H1 (cell line): Measurements from ENCODE around the gene GGA1. TPM values are rescaled to one million over a fixed set of nuclear protein-coding genes. Genes with fewer than 3 reads are reported as not detected.
A peak's percentile ranks its signal among the peaks of the same experiment; 100 is the strongest.

Experiments used
- CTCF ChIA-PET: fragments of 300-600 bp; sonication (Branson Sonifier 250); formaldehyde crosslinking; loops from one replicate; lab custom pipeline; 2021; ENCODE audit not compliant: partially characterized antibody; lab: Charles Lee
- POLR2A ChIA-PET: fragments of 300-600 bp; sonication (Branson Sonifier 250); formaldehyde crosslinking; loops from one replicate; lab custom pipeline; 2021; ENCODE audit warnings: inconsistent platforms; ENCODE audit not compliant: partially characterized antibody; lab: Charles Lee
- DNase-seq, 2 experiments: peaks; one replicate each; pipeline versions ENCODE4 v3.0.0 to v3.0.0-alpha.2; 2010 to 2022; ENCODE audit warnings: low spot score in 2 of 2, low read depth in 1 of 2, mixed read lengths in 1 of 2
- FAIRE-seq: peaks from 2 replicates; lab custom pipeline; 2011; peaks lifted over from hg19 to GRCh38; lab: Jason Lieb, UNC
- H2AFZ ChIP-seq: 2 replicates; pipeline ENCODE4 v1.8.1; 2012; ENCODE audit warnings: low read length, inconsistent platforms
- H2AK5ac ChIP-seq: 2 replicates; pipeline ENCODE4 v1.6.1; 2013; ENCODE audit warnings: low read depth, low read length
- H2BK120ac ChIP-seq: replicated peaks from 2 replicates; pipeline ENCODE3; 2013; ENCODE audit warnings: low read depth, low read length, inconsistent platforms
- H2BK12ac ChIP-seq: 2 replicates; pipeline ENCODE4 v1.6.1; 2013; ENCODE audit warnings: low read depth, low read length
- H2BK15ac ChIP-seq: 2 replicates; pipeline ENCODE4 v1.6.1; 2013; ENCODE audit warnings: low read length
- H2BK20ac ChIP-seq: 2 replicates; pipeline ENCODE4 v1.6.1; 2013; ENCODE audit warnings: low read length
- H2BK5ac ChIP-seq: 2 replicates; pipeline ENCODE4 v1.6.1; 2013; ENCODE audit warnings: low read depth, low read length
- H3K14ac ChIP-seq: 2 replicates; pipeline ENCODE4 v1.6.1; 2013; ENCODE audit warnings: inconsistent platforms; ENCODE audit not compliant: insufficient read length
- H3K18ac ChIP-seq: 2 replicates; pipeline ENCODE4 v1.6.1; 2013; ENCODE audit warnings: low read length; ENCODE audit errors: extremely low read depth
- H3K23ac ChIP-seq: 2 replicates; pipeline ENCODE4 v1.6.1; 2013; ENCODE audit warnings: inconsistent platforms; ENCODE audit not compliant: insufficient read length
- H3K23me2 ChIP-seq: 2 replicates; pipeline ENCODE4 v1.6.1; 2013; ENCODE audit warnings: low read depth, low read length
- H3K27ac ChIP-seq: 2 replicates; pipeline ENCODE4 v1.6.1; 2011; ENCODE audit warnings: low read depth, low read length, inconsistent platforms
- H3K27me3 ChIP-seq, 4 experiments: replicated peaks in 1 of 4; 1 replicate in 1 of 4; 2 replicates in 3 of 4; pipeline versions ENCODE4 v1.6.1 to v1.8.1; 2011 to 2013; ENCODE audit warnings: low read length in 3 of 4, mild to moderate bottlenecking in 3 of 4, inconsistent platforms in 2 of 4, mixed read lengths in 2 of 4, moderate library complexity in 1 of 4; ENCODE audit not compliant: control insufficient read depth in 3 of 4, insufficient read depth in 3 of 4; ENCODE audit errors: extremely low read depth in 1 of 4
- H3K36me3 ChIP-seq, 4 experiments: 2 replicates each; pipeline versions ENCODE4 v1.6.1 to v1.8.1; 2011 to 2013; ENCODE audit warnings: mild to moderate bottlenecking in 4 of 4, low read length in 3 of 4, moderate library complexity in 2 of 4, control low read depth in 1 of 4, inconsistent platforms in 1 of 4; ENCODE audit not compliant: insufficient read depth in 4 of 4, control insufficient read depth in 2 of 4
- H3K4ac ChIP-seq: replicated peaks from 2 replicates; pipeline ENCODE3; 2013; ENCODE audit warnings: low read length, low read depth, mixed read lengths, inconsistent platforms; ENCODE audit not compliant: insufficient read length
- H3K4me1 ChIP-seq, 4 experiments: replicated peaks in 1 of 4; 1 replicate in 1 of 4; 2 replicates in 3 of 4; pipeline versions ENCODE4 v1.6.1 to v1.8.1; 2011 to 2013; ENCODE audit warnings: low read length in 3 of 4, inconsistent platforms in 2 of 4, mixed read lengths in 1 of 4; ENCODE audit not compliant: insufficient read depth in 4 of 4, control insufficient read depth in 3 of 4
- H3K4me2 ChIP-seq, 2 experiments: 2 replicates each; pipeline versions ENCODE4 v1.6.1 to v1.8.1; 2011 to 2013; ENCODE audit warnings: low read depth in 2 of 2, low read length in 2 of 2, control low read depth in 1 of 2, inconsistent platforms in 1 of 2, mild to moderate bottlenecking in 1 of 2; ENCODE audit not compliant: insufficient read depth in 1 of 2
- H3K4me3 ChIP-seq, 4 experiments: fragments of 200-600, 300-600 bp in 1 of 4; sonication (generic), shearing (Covaris generic), sonication (Bioruptor Twin) in 1 of 4; 2 replicates each; pipeline versions ENCODE4 v1.5.1 to v1.8.1; 2011 to 2016; ENCODE audit warnings: low read length in 4 of 4, low read depth in 3 of 4, control low read depth in 2 of 4, inconsistent platforms in 2 of 4, mild to moderate bottlenecking in 2 of 4, mixed read lengths in 1 of 4, moderate library complexity in 1 of 4; ENCODE audit not compliant: insufficient read depth in 2 of 4; ENCODE audit errors: extremely low read depth in 1 of 4
- H3K56ac ChIP-seq: replicated peaks from 2 replicates; pipeline ENCODE3; 2013; ENCODE audit warnings: low read depth, mild to moderate bottlenecking, mixed read lengths, low read length, inconsistent platforms; ENCODE audit not compliant: insufficient read length
- H3K79me1 ChIP-seq: 2 replicates; pipeline ENCODE4 v1.6.1; 2013; ENCODE audit warnings: low read depth, low read length, control low read depth
- H3K79me2 ChIP-seq, 2 experiments: 2 replicates each; pipeline versions ENCODE4 v1.6.1 to v1.8.1; 2012 to 2013; ENCODE audit warnings: low read length in 2 of 2, mild to moderate bottlenecking in 2 of 2, inconsistent platforms in 1 of 2; ENCODE audit not compliant: insufficient read depth in 2 of 2, control insufficient read depth in 1 of 2
- H3K9ac ChIP-seq, 4 experiments: replicated peaks in 1 of 4; 1 replicate in 1 of 4; 2 replicates in 3 of 4; pipeline versions ENCODE4 v1.6.1 to v1.8.1; 2011 to 2013; ENCODE audit warnings: low read depth in 3 of 4, low read length in 3 of 4, control low read depth in 2 of 4, mild to moderate bottlenecking in 2 of 4, moderate library complexity in 2 of 4, inconsistent platforms in 1 of 4; ENCODE audit errors: extremely low read depth in 1 of 4
- H3K9me3 ChIP-seq, 2 experiments: 2 replicates each; pipeline versions ENCODE4 v1.6.1 to v1.8.1; 2012 to 2013; ENCODE audit warnings: mild to moderate bottlenecking in 2 of 2, moderate library complexity in 2 of 2, control low read depth in 1 of 2, inconsistent platforms in 1 of 2, low read depth in 1 of 2, low read length in 1 of 2, mixed read lengths in 1 of 2; ENCODE audit not compliant: insufficient read depth in 2 of 2
- H4K20me1 ChIP-seq, 2 experiments: replicated peaks in 1 of 2; 2 replicates each; pipeline versions ENCODE3 to v1.8.1; 2011 to 2013; ENCODE audit warnings: inconsistent platforms in 2 of 2, low read length in 2 of 2, mild to moderate bottlenecking in 1 of 2; ENCODE audit not compliant: insufficient read depth in 2 of 2, control insufficient read depth in 1 of 2
- H4K5ac ChIP-seq: 2 replicates; pipeline ENCODE4 v1.6.1; 2013; ENCODE audit warnings: low read length, low read depth, mixed read lengths, inconsistent platforms; ENCODE audit not compliant: insufficient read length
- H4K8ac ChIP-seq: 2 replicates; pipeline ENCODE4 v1.8.0; 2013; ENCODE audit warnings: mild to moderate bottlenecking, moderate library complexity, low read length, inconsistent platforms; ENCODE audit not compliant: insufficient read depth; ENCODE audit errors: extremely low read depth
- H4K91ac ChIP-seq: replicated peaks from 2 replicates; pipeline ENCODE3; 2013; ENCODE audit warnings: low read length, mixed read lengths, inconsistent platforms; ENCODE audit not compliant: insufficient read length
- EZH2 ChIP-seq: fragments of 200-600 bp; sonication (generic); IDR thresholded peaks from 2 replicates; pipeline ENCODE4 v1.7.1; 2012; ENCODE audit warnings: low read depth, mild to moderate bottlenecking, moderate library complexity, low read length, inconsistent platforms; ENCODE audit not compliant: severe bottlenecking
- SIN3A ChIP-seq, 2 experiments: IDR thresholded peaks in 1 of 2; conservative IDR thresholded peaks in 1 of 2; 2 replicates each; pipeline ENCODE4 v1.6.1; 2011 to 2012; ENCODE audit warnings: low read length in 2 of 2, improper control_type of control experiment in 1 of 2, low read depth in 1 of 2, mild to moderate bottlenecking in 1 of 2
- WGBS, 2 experiments: shearing (Covaris generic) in 1 of 2; methylation state at CpG; one replicate each; pipeline versions ENCODE4 v1.1.6 to v1.1.7; 2013 to 2015; ENCODE audit warnings: low lambda C conversion rate in 2 of 2, mixed read lengths in 2 of 2, inconsistent platforms in 1 of 2, low coverage in 1 of 2, missing lambda C conversion rate in 1 of 2; ENCODE audit not compliant: insufficient replicate concordance in 2 of 2, insufficient coverage in 1 of 2, insufficient read length in 1 of 2; ENCODE audit errors: extremely low coverage in 1 of 2, missing lambda C conversion rate in 1 of 2; 5-methylcytosine and 5-hydroxymethylcytosine counted together
- polyA plus RNA-seq, 7 experiments: library from polyadenylated mRNA; depleted of rRNA in 3 of 7; stranded (reverse) in 5 of 7; unstranded in 2 of 7; fragments of >200 nt in 5 of 7; fragments of 200-250 nt in 2 of 7; gene quantifications; 1 replicate in 5 of 7; 2 replicates in 1 of 7; 4 replicates in 1 of 7; pipeline versions ENCODE4 v1.2.1 to v1.2.3, GENCODE V29; 2011 to 2013; ENCODE audit warnings: missing spikeins in 2 of 7, mixed read lengths in 2 of 7
- total RNA-seq: library from RNA; stranded (reverse); fragmentation: NEBNext Ultra II Directional; extraction: Animal tissue kit (Norgen Biotek cat#: 25700); gene quantifications from 2 replicates; pipeline ENCODE4 v1.2.1, GENCODE V29; 2021

The GGA1 gene
- total and polyA plus RNA-seq, 2 of the 8 experiments (the other 6 are each of a cell fraction or from before 2014, with no cell fraction given), result 49.3 to 57.2 TPM

DNA sequence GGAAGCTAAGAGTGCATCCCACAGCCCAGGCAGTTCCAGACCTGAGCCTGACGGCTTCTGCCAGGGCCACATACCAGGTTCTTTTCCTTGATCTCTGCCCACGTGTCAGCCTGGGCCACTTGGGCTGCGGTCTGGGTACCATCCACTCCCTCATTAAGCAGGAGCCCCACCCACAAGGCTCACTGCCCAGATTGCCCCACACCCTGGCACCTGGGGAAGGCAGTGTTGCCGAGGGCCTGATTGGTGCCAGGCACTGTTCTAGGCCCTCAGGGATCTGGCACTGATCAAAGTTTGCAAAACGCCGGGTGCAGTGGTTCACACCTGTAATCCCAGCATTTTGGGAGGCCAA lies 15.4 kb downstream of the GGA1 start:
- FAIRE-seq (no peak), DNase-seq (no peak)
- WGBS, 2 experiments, result 85% methylated on average over 6 of the region's 6 CpGs; no CpG with 5 or more reads in 1 of the 2 experiments
- no peaks in the 10 kb centered on the region for H3K79me2 ChIP-seq
- no peak overlapping the region for H3K9ac ChIP-seq
- H3K79me1 ChIP-seq, result 0 out of 2 replicates have a peak, but pooled peaks cover 2% of the 10 kb centered on the region
- H2AK5ac ChIP-seq, result no peak overlapping the region
- CTCF ChIA-PET, result interaction anchor here (0.9 to 7.9 kb wide), 8 partner anchors 8 to 194 kb away, joined by 3 to 49 read pairs (median 8); partner anchors contain the start of genes NOL12 and SH3BP1
- no peak overlapping the region for H3K14ac ChIP-seq
- no peak overlapping the region for H3K23ac ChIP-seq
- no peak overlapping the region; the same call in 1 of the 2 replicates for H4K8ac ChIP-seq
- H2AFZ ChIP-seq, result no peak overlapping the region
- H3K4me2 ChIP-seq, result no peak overlapping the region
- H4K20me1 ChIP-seq, result peaks cover 0 to 5% of the 10 kb centered on the region in 2 experiments
- no peak overlapping the region for H2BK20ac ChIP-seq
- H3K4me1 ChIP-seq, result peaks cover 0 to 3% (median 0%) of the 10 kb centered on the region in 4 experiments; a peak in 3 of 7 replicates
- no peak overlapping the region for H4K91ac ChIP-seq
- POLR2A ChIA-PET, result interaction anchor here (1.2 to 7.6 kb wide), 5 partner anchors 8 to 158 kb away, joined by 3 to 63 read pairs (median 4); partner anchors contain the start of genes GGA1 and SH3BP1
- TF ChIP-seq EZH2 (no peak), SIN3A (conservative IDR thresholded peaks at IDR 0.05 in 1 of 2, IDR thresholded peaks at IDR 0.05 in 1 of 2; ENCODE audit: low read depth in 1 of 2, low read length in 2 of 2) (0 out of 4 replicates have a peak, but pooled peaks of 1 of the 2 experiments have one; percentile 10)
- TF ChIP-seq, all 59 proteins: peak for 1
- peaks cover 3 to 17% (median 12%) of the 10 kb centered on the region in 4 experiments; a peak in 5 of 8 replicates for H3K36me3 ChIP-seq
- H4K5ac ChIP-seq, result no peak overlapping the region
- H3K23me2 ChIP-seq, result no peaks in the 10 kb centered on the region
- H3K9me3 ChIP-seq, result no peaks in the 10 kb centered on the region
- H2BK12ac ChIP-seq, result 0 out of 2 replicates have a peak overlapping the region, but pooled peaks have one; percentile 44
- H3K56ac ChIP-seq, result no peak overlapping the region
- no peak overlapping the region for H3K27ac ChIP-seq
- peak overlapping the region; percentile 79 for H2BK5ac ChIP-seq
- H3K27me3 ChIP-seq, result no peaks in the 10 kb centered on the region
- H3K4ac ChIP-seq, result no peak overlapping the region
- H3K4me3 ChIP-seq, result no peak overlapping the region
- H2BK120ac ChIP-seq, result no peak overlapping the region
- H3K18ac ChIP-seq, result no peak overlapping the region; the same call in 1 of the 2 replicates
- H2BK15ac ChIP-seq, result no peak overlapping the region
